Caco-2 (cell line): ENCODE measurements around the gene MEGF11. TPM values are rescaled to one million over a fixed set of nuclear protein-coding genes. Genes with fewer than 3 reads are reported as not detected.

ENCODE experiments used
- BruUV-seq: library from RNA; stranded (reverse); fragments of 400-500 nt; replicated peaks from 2 replicates; lab custom pipeline; 2021; lab: Mats Ljungman, UMichigan
- CTCF ChIA-PET: fragments of 300-600 bp; sonication (Branson Sonifier 250); formaldehyde crosslinking; loops from one replicate; lab custom pipeline; 2022; ENCODE audit warnings: antibody characterized with exemption; lab: Charles Lee
- POLR2A ChIA-PET: fragments of 300-600 bp; sonication (Branson Sonifier 250); formaldehyde crosslinking; loops from one replicate; lab custom pipeline; 2022; ENCODE audit warnings: antibody characterized with exemption; lab: Charles Lee
- DNase-seq, 2 experiments: peaks; one replicate each; pipeline versions ENCODE4 v3.0.0 to v3.0.0-alpha.2; 2020 to 2022
- H3K27me3 ChIP-seq: replicated peaks from 2 replicates; pipeline ENCODE4 v1.6.0; 2011; ENCODE audit warnings: low read length; ENCODE audit not compliant: control insufficient read depth, insufficient read depth
- H3K36me3 ChIP-seq: 2 replicates; pipeline ENCODE4 v1.5.1; 2011; ENCODE audit warnings: low read length; ENCODE audit not compliant: control insufficient read depth, insufficient read depth
- H3K4me1 ChIP-seq: fragments of 250-450 bp; sonication (Bioruptor Pico); 2 replicates; pipeline ENCODE4 v1.5.1; 2020; ENCODE audit warnings: mild to moderate bottlenecking
- H3K4me3 ChIP-seq: 2 replicates; pipeline ENCODE4 v1.5.1; 2011; ENCODE audit warnings: low read depth, mild to moderate bottlenecking, control low read depth, low read length
- H3K9me3 ChIP-seq: fragments of 250-450 bp; sonication (Bioruptor Pico); 2 replicates; pipeline ENCODE4 v1.5.1; 2020; ENCODE audit warnings: mild to moderate bottlenecking, moderate library complexity
- H3K27ac Mint-ChIP-seq: one replicate; pipeline ENCODE4 v1.8.0; 2022; ENCODE audit warnings: mixed read lengths; ENCODE audit not compliant: unreplicated experiment
- H3K27me3 Mint-ChIP-seq: one replicate; pipeline ENCODE4 v1.8.0; 2022; ENCODE audit warnings: mixed read lengths; ENCODE audit not compliant: insufficient read depth, unreplicated experiment
- H3K36me3 Mint-ChIP-seq: one replicate; pipeline ENCODE4 v1.8.0; 2022; ENCODE audit warnings: mild to moderate bottlenecking, mixed read lengths; ENCODE audit not compliant: insufficient read depth, unreplicated experiment
- H3K4me1 Mint-ChIP-seq: one replicate; pipeline ENCODE4 v1.8.0; 2022; ENCODE audit warnings: low read depth, mixed read lengths; ENCODE audit not compliant: unreplicated experiment
- H3K4me3 Mint-ChIP-seq: one replicate; pipeline ENCODE4 v1.8.0; 2022; ENCODE audit warnings: mild to moderate bottlenecking, moderate library complexity, mixed read lengths; ENCODE audit not compliant: unreplicated experiment
- H3K9me3 Mint-ChIP-seq: one replicate; pipeline ENCODE4 v1.8.0; 2022; ENCODE audit warnings: mixed read lengths; ENCODE audit not compliant: unreplicated experiment
- CTCF ChIP-seq, 2 experiments: fragments of 200-600 bp in 1 of 2; IDR thresholded peaks; 1 replicate in 1 of 2; 2 replicates in 1 of 2; pipeline versions ENCODE4 v1.5.1 to v1.8.0; 2011 to 2022; ENCODE audit warnings: antibody characterized with exemption in 1 of 2, control low read depth in 1 of 2, inconsistent platforms in 1 of 2, low read depth in 1 of 2, low read length in 1 of 2, mild to moderate bottlenecking in 1 of 2, moderate library complexity in 1 of 2; ENCODE audit not compliant: insufficient read depth in 1 of 2, severe bottlenecking in 1 of 2, unreplicated experiment in 1 of 2
- intact Hi-C: fragments of 100-400 bp; cut with micrococcal nuclease; formaldehyde crosslinking; loops from one replicate; pipeline ENCODE4 v1.10.0; 2022; ENCODE audit not compliant: unreplicated experiment
- total RNA-seq: library from RNA; stranded (reverse); gene quantifications from 2 replicates; pipeline ENCODE4 v1.2.3, GENCODE V29; 2022

MEGF11 gene
- total RNA-seq, 1 experiment from 2014 or later: 0.66 TPM

GRCh38 chr15:66216806-66217205, 36.7 kb downstream of the MEGF11 start:
- Histone ChIP-seq H3K4me1 (no peaks in the 10 kb centered on the region), H3K27me3 (no peaks in the 10 kb centered on the region; the same call in none of the 2 replicates), H3K4me3 (no peak overlapping the region), H3K36me3 (no peaks in the 10 kb centered on the region), H3K9me3 (no peaks in the 10 kb centered on the region)
- BruUV-seq: no TSS peak
- Mint-ChIP-seq H3K4me3 (no peak overlapping the region), H3K27ac (no peak overlapping the region), H3K4me1 (no peaks in the 10 kb centered on the region), H3K36me3 (no peaks in the 10 kb centered on the region), H3K9me3 (no peaks in the 10 kb centered on the region), H3K27me3 (peaks cover 13% of the 10 kb centered on the region)
- no peak for TF ChIP-seq CTCF (IDR thresholded peaks at IDR 0.05; ENCODE audit: insufficient read depth in 1 of 2, low read depth in 1 of 2, low read length in 1 of 2, severe bottlenecking in 1 of 2, unreplicated experiment in 1 of 2)
- CTCF ChIA-PET: no interaction called here
- intact Hi-C loops: no loop called here
- POLR2A ChIA-PET: no interaction called here
- DNase-seq: no peak

DNA sequence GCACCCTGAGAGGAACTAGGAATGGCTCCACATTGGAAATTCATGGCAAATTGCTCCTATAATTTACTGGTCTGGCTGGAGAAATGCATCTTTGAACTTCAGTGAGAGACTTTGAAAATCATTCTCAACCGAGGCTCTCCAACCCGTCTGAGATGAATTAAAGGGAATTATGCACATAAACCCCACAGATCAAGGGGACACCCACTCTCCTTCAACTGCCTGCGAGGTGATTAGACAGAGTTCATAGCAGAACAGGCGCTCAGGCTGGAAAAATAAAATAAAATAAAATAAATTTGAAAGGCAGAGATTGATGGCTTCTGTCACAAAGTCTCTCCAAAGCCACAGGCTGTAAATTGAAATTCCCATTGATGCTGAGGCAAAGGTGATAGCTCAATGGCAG, 37.7 kb downstream of the MEGF11 start:
- Histone ChIP-seq H3K4me1 (no peaks in the 10 kb centered on the region), H3K4me3 (no peak overlapping the region), H3K27me3 (no peaks in the 10 kb centered on the region; the same call in none of the 2 replicates), H3K36me3 (no peaks in the 10 kb centered on the region), H3K9me3 (no peaks in the 10 kb centered on the region)
- H3K36me3 Mint-ChIP-seq: no peaks in the 10 kb centered on the region
- peaks cover 7% of the 10 kb centered on the region for H3K27me3 Mint-ChIP-seq
- H3K4me3 Mint-ChIP-seq: no peak overlapping the region
- no peak overlapping the region for H3K27ac Mint-ChIP-seq
- CTCF ChIA-PET: no interaction called here
- no peaks in the 10 kb centered on the region for H3K9me3 Mint-ChIP-seq
- no peak for DNase-seq
- H3K4me1 Mint-ChIP-seq: no peaks in the 10 kb centered on the region
- TF ChIP-seq CTCF (IDR thresholded peaks at IDR 0.05; ENCODE audit: insufficient read depth in 1 of 2, low read depth in 1 of 2, low read length in 1 of 2, severe bottlenecking in 1 of 2, unreplicated experiment in 1 of 2): no peak
- BruUV-seq: no TSS peak
- intact Hi-C loops: no loop called here
- POLR2A ChIA-PET: no interaction called here

- intact Hi-C loops: no loop called here
- POLR2A ChIA-PET: no interaction called here
- CTCF ChIA-PET: no interaction called here
Measured at GRCh38 chr15:66214246-66214645, 39.3 kb downstream of the MEGF11 start.

More at GRCh38 chr15:66214246-66214645, 39.3 kb downstream of the MEGF11 start:
- Mint-ChIP-seq H3K27ac (no peak overlapping the region), H3K4me3 (no peak overlapping the region), H3K27me3 (peaks cover 3% of the 10 kb centered on the region), H3K36me3 (no peaks in the 10 kb centered on the region), H3K4me1 (no peaks in the 10 kb centered on the region), H3K9me3 (no peaks in the 10 kb centered on the region)
- Histone ChIP-seq H3K4me1 (no peaks in the 10 kb centered on the region), H3K4me3 (no peak overlapping the region), H3K36me3 (no peaks in the 10 kb centered on the region), H3K9me3 (no peaks in the 10 kb centered on the region), H3K27me3 (no peaks in the 10 kb centered on the region; the same call in none of the 2 replicates)
- no peak for TF ChIP-seq CTCF (IDR thresholded peaks at IDR 0.05; ENCODE audit: insufficient read depth in 1 of 2, low read depth in 1 of 2, low read length in 1 of 2, severe bottlenecking in 1 of 2, unreplicated experiment in 1 of 2)
- no peak for DNase-seq
- no TSS peak for BruUV-seq
